Breast epithelium (tissue), 4 donors: ENCODE measurements around the gene EFCAB8. TPM values are rescaled to one million over a fixed set of nuclear protein-coding genes. Genes with fewer than 3 reads are reported as not detected.
"Not testable (repeated sequence)": the region's sequence is repeated elsewhere in the genome, so short reads cannot be mapped to it uniquely, and the experiment has no call there.

Experiments used
- DNase-seq, 2 donors: peaks; one replicate each; pipeline ENCODE4 v3.0.0-alpha.2; 2019; ENCODE audit warnings: low spot score in 2 of 2
- H3K27ac ChIP-seq, 2 donors: fragments of 200-600 bp; sonication (generic) in 1 of 2; one replicate each; pipeline ENCODE4 v1.5.1; 2016 to 2019; ENCODE audit warnings: mild to moderate bottlenecking in 1 of 2
- H3K27me3 ChIP-seq, 2 donors: fragments of 200-600 bp; sonication (generic) in 1 of 2; one replicate each; pipeline versions ENCODE4 v1.5.1 to v1.6.0; 2017 to 2019; ENCODE audit warnings: control low read depth in 1 of 2, mild to moderate bottlenecking in 1 of 2
- H3K36me3 ChIP-seq: fragments of 200-600 bp; one replicate; pipeline ENCODE4 v1.5.1; 2019
- H3K4me1 ChIP-seq, 2 donors: fragments of 200-600 bp; sonication (generic); one replicate each; pipeline ENCODE4 v1.5.1; 2016 to 2019; ENCODE audit warnings: control low read depth in 1 of 2
- H3K4me3 ChIP-seq, 3 donors: fragments of 200-600 bp; sonication (generic); 1 replicate in 2 of 3; 2 replicates in 1 of 3; pipeline ENCODE4 v1.5.1; 2016 to 2019; ENCODE audit warnings: mild to moderate bottlenecking in 3 of 3, moderate library complexity in 2 of 3
- H3K9me3 ChIP-seq, 2 donors: fragments of 200-600 bp; sonication (generic) in 1 of 2; one replicate each; pipeline ENCODE4 v1.5.1; 2016 to 2019; ENCODE audit warnings: control low read depth in 1 of 2
- CTCF ChIP-seq, 3 donors: fragments of 450-650 bp; IDR thresholded peaks; one replicate each; pipeline ENCODE4 v1.5.1; 2016 to 2017; ENCODE audit warnings: antibody characterized with exemption in 3 of 3, mild to moderate bottlenecking in 3 of 3, moderate library complexity in 3 of 3
- POLR2A ChIP-seq: fragments of 450-650 bp; IDR thresholded peaks from one replicate; pipeline ENCODE4 v1.6.1; 2016; ENCODE audit warnings: antibody characterized with exemption, mild to moderate bottlenecking, moderate library complexity
- POLR2AphosphoS5 ChIP-seq, 3 donors: sonication (generic); formaldehyde crosslinking; IDR thresholded peaks; one replicate each; pipeline ENCODE4 v1.6.1; 2017; ENCODE audit warnings: antibody characterized with exemption in 3 of 3
- intact Hi-C: fragments of 100-400 bp; cut with DNase I; formaldehyde crosslinking; loops from one replicate; pipeline ENCODE4 v1.15.1; 2023; ENCODE audit warnings: low total_unique reads
- total RNA-seq, 3 donors: library from RNA; depleted of rRNA; stranded (reverse); fragments of >200 nt; gene quantifications; one replicate each; pipeline ENCODE4 v1.1.0, GENCODE V29; 2016

EFCAB8 gene
- total RNA-seq, 3 donors from 2014 or later = 0.32 TPM; not detected in 2

DNA sequence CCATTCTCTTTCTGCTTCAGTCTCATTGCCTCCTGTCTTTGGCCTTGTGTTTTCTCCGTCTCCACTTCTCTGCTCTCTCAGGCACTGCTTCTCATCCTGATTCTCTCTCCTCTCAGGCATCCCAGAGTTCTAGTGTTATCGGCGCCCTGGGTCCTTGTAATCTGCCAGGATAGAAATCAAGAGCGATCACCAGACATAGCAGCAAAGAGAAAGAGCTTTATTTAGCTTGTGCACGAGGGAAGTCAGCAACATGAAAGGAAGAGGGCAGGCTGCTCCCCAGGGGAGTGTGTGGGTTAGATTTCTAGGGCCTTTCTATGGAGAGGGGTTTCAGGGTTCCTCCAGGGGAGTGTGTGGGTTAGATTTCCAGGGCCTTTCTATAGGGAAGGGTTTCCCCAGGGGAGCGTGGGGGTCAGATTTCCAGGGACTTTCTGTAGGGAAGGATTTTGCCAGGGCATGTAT is 113.0 kb downstream of the EFCAB8 start:
- DNase-seq = no peak
- Histone ChIP-seq H3K4me3 (no peak overlapping the region), H3K4me1 (no peaks in the 10 kb centered on the region), H3K27ac (no peak overlapping the region), H3K9me3 (peaks cover 0 to 6% of the 10 kb centered on the region in 2 donors), H3K27me3 (no peaks in the 10 kb centered on the region), H3K36me3 (no peaks in the 10 kb centered on the region)
- intact Hi-C loops = no loop called here
- TF ChIP-seq POLR2AphosphoS5 (IDR thresholded peaks at IDR 0.05) (no peak), CTCF (IDR thresholded peaks at IDR 0.05) (no peak), POLR2A (no peak)

GRCh38 chr20:32972181-32973076 is 113.7 kb downstream of the EFCAB8 start:
- no peak for DNase-seq
- Histone ChIP-seq H3K4me3 (no peak overlapping the region), H3K36me3 (no peaks in the 10 kb centered on the region), H3K4me1 (no peaks in the 10 kb centered on the region), H3K27ac (no peak overlapping the region), H3K27me3 (no peaks in the 10 kb centered on the region), H3K9me3 (peaks cover 0 to 12% of the 10 kb centered on the region in 2 donors)
- TF ChIP-seq POLR2AphosphoS5 (IDR thresholded peaks at IDR 0.05) (no peak), CTCF (IDR thresholded peaks at IDR 0.05) (no peak)
- intact Hi-C loops = no loop called here

DNA sequence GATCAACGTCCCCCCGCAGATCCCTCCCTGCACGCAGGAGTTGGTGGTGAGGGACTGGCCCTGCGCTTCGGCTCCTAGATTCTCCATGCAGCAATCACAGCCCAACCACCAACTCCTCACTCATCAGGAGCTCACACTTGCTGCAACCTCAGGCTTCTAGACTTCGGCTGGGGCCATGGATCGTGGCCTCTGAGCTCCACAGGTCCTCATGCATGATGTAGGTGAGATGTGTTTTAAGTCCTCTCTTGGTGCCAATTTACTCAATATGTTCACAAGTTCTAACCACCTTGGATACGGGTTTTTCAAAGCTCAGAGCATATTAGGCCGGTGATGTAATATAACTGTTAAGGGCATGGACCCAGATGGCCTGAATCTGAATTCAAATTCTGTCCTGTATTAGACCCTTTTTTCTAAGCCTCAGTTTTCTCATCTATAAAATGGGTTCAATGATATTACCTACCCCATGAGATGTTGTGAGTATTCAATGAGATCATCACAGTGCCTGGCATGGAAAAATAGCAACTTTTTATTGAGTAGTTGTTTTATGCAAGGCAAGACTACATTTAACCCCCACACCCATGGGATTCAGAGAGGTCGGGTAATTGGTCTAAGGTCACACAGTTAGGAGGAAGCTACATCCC is 114.5 kb downstream of the EFCAB8 start:
- Histone ChIP-seq H3K4me3 (no peak overlapping the region), H3K36me3 (no peaks in the 10 kb centered on the region), H3K27me3 (no peaks in the 10 kb centered on the region), H3K9me3 (peaks cover 0 to 12% of the 10 kb centered on the region in 2 donors), H3K27ac (no peak overlapping the region), H3K4me1 (no peaks in the 10 kb centered on the region)
- intact Hi-C loops = no loop called here
- TF ChIP-seq POLR2AphosphoS5 (IDR thresholded peaks at IDR 0.05) (no peak), POLR2A (no peak), CTCF (IDR thresholded peaks at IDR 0.05) (no peak)
- DNase-seq = no peak

DNA sequence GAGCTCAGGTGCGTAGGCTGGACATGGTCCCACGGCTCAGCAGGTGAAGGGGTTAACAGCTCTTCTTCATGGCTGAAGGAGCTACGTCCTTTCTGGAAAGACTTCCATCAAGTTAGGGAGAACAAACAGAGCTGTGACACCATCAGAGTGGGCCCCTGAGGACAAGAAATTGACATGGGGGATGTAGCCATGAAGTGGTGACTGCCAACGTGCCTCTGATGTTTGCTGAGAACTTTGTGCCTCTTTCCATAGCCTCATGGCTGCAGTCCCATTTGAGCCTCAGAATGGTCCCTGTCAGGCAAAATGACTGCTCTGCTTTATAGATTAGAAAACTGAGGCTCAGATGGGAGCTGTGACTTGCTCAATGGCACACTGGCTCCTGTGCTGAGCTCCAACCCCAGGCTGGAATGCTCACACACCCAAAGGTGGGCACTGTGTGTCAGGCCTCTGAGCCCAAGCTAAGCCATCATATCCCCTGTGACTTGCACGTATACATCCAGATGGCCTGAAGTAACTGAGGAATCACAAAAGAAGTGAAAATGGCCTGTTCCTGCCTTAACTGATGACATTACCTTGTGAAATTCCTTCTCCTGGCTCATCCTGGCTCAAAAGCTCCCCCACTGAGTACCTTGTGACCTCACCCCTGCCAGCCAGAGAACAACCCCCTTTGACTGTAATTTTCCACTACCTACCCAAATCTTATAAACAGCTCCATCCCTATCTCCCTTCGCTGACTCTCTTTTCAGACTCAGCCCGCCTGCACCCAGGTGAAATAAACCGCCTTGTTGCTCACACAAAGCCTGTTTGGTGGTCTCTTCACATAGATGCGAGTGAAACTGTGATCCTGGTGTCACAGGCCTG is 115.7 kb downstream of the EFCAB8 start:
- H3K4me3 ChIP-seq, H3K27ac ChIP-seq, intact Hi-C loops, H3K4me1 ChIP-seq, H3K36me3 ChIP-seq, H3K27me3 ChIP-seq: not testable (repeated sequence)
- peak in 1 of 2 donors; percentile 17 for DNase-seq
- peaks cover 0 to 12% of the 10 kb centered on the region in 2 donors for H3K9me3 ChIP-seq

- peaks cover 0 to 12% of the 10 kb centered on the region in 2 donors for H3K9me3 ChIP-seq
- intact Hi-C loops, H3K27ac ChIP-seq, DNase-seq, H3K4me1 ChIP-seq, H3K36me3 ChIP-seq, H3K4me3 ChIP-seq, H3K27me3 ChIP-seq: not testable (repeated sequence)
Measured at GRCh38 chr20:32975121-32975520, 116.4 kb downstream of the EFCAB8 start.
